H9 (cell line): ENCODE measurements around the gene VPS39. TPM values are rescaled to one million over a fixed set of nuclear protein-coding genes. Genes with fewer than 3 reads are reported as not detected.

Experiments used
- DNase-seq: peaks from one replicate; pipeline ENCODE4 v3.0.0-alpha.2; 2017
- H2AFZ ChIP-seq: one replicate; pipeline ENCODE4 v1.6.1; 2013; ENCODE audit warnings: mild to moderate bottlenecking, low read length, control low read depth, moderate library complexity
- H2AK5ac ChIP-seq: 2 replicates; pipeline ENCODE4 v1.6.1; 2013; ENCODE audit warnings: low read length, control low read depth, mixed read lengths; ENCODE audit not compliant: insufficient read length
- H2BK120ac ChIP-seq: one replicate; pipeline ENCODE4 v1.6.1; 2013; ENCODE audit warnings: low read depth, mild to moderate bottlenecking, low read length, control low read depth, inconsistent platforms; ENCODE audit not compliant: poor library complexity, severe bottlenecking
- H2BK12ac ChIP-seq: 2 replicates; pipeline ENCODE4 v1.6.1; 2013; ENCODE audit warnings: low read length, control low read depth, mixed read lengths, low read depth; ENCODE audit not compliant: insufficient read length
- H2BK15ac ChIP-seq: 2 replicates; pipeline ENCODE4 v1.6.1; 2013; ENCODE audit warnings: low read depth, low read length, control low read depth
- H2BK20ac ChIP-seq: one replicate; pipeline ENCODE4 v1.6.1; 2013; ENCODE audit warnings: low read depth, mild to moderate bottlenecking, low read length, control low read depth, inconsistent platforms; ENCODE audit not compliant: poor library complexity, severe bottlenecking
- H2BK5ac ChIP-seq: 2 replicates; pipeline ENCODE4 v1.6.1; 2013; ENCODE audit warnings: low read length, control low read depth, mixed read lengths; ENCODE audit not compliant: insufficient read length
- H3K14ac ChIP-seq: 2 replicates; pipeline ENCODE4 v1.6.1; 2013; ENCODE audit warnings: low read length, control low read depth; ENCODE audit not compliant: insufficient read depth
- H3K18ac ChIP-seq: 2 replicates; pipeline ENCODE4 v1.6.1; 2013; ENCODE audit warnings: low read depth, mild to moderate bottlenecking, mixed read lengths, low read length, control low read depth; ENCODE audit not compliant: insufficient read length
- H3K23ac ChIP-seq: 2 replicates; pipeline ENCODE4 v1.6.1; 2013; ENCODE audit warnings: low read length, control low read depth, mixed read lengths, low read depth; ENCODE audit not compliant: insufficient read length
- H3K23me2 ChIP-seq: 2 replicates; pipeline ENCODE4 v1.6.1; 2013; ENCODE audit warnings: low read depth, mild to moderate bottlenecking, mixed read lengths, low read length, control low read depth; ENCODE audit not compliant: insufficient read length, poor library complexity, severe bottlenecking
- H3K27ac ChIP-seq: 2 replicates; pipeline ENCODE4 v1.5.1; 2013; ENCODE audit warnings: low read length, control low read depth, mixed read lengths, low read depth; ENCODE audit not compliant: insufficient read length
- H3K27me3 ChIP-seq: 2 replicates; pipeline ENCODE4 v1.6.1; 2013; ENCODE audit warnings: low read length, control low read depth, inconsistent platforms; ENCODE audit not compliant: insufficient read depth
- H3K4ac ChIP-seq: 2 replicates; pipeline ENCODE4 v1.6.1; 2013; ENCODE audit warnings: low read depth, mild to moderate bottlenecking, control low read depth, inconsistent platforms, low read length, moderate library complexity
- H3K4me1 ChIP-seq: 2 replicates; pipeline ENCODE4 v1.6.1; 2013; ENCODE audit warnings: low read length, control low read depth, inconsistent platforms; ENCODE audit not compliant: insufficient read depth
- H3K4me2 ChIP-seq: 2 replicates; pipeline ENCODE4 v1.6.1; 2013; ENCODE audit warnings: low read length, control low read depth, mixed read lengths; ENCODE audit not compliant: insufficient read length, insufficient read depth
- H3K56ac ChIP-seq: 2 replicates; pipeline ENCODE4 v1.6.1; 2013; ENCODE audit warnings: low read depth, mild to moderate bottlenecking, mixed read lengths, low read length, control low read depth; ENCODE audit not compliant: insufficient read length
- H3K79me1 ChIP-seq: 2 replicates; pipeline ENCODE4 v1.6.1; 2013; ENCODE audit warnings: low read depth, mild to moderate bottlenecking, moderate library complexity, low read length, control low read depth, inconsistent platforms; ENCODE audit not compliant: insufficient read depth, poor library complexity, severe bottlenecking
- H3K79me2 ChIP-seq: 2 replicates; pipeline ENCODE4 v1.6.1; 2013; ENCODE audit warnings: low read length, control low read depth, inconsistent platforms; ENCODE audit not compliant: insufficient read depth
- H3K9ac ChIP-seq: 2 replicates; pipeline ENCODE4 v1.6.1; 2013; ENCODE audit warnings: low read length, control low read depth, mixed read lengths; ENCODE audit not compliant: insufficient read length; ENCODE audit errors: extremely low read depth
- H3K9me3 ChIP-seq: one replicate; pipeline ENCODE4 v1.6.1; 2013; ENCODE audit warnings: low read depth, low read length, inconsistent platforms; ENCODE audit not compliant: control insufficient read depth
- H3T11ph ChIP-seq: one replicate; pipeline ENCODE4 v1.6.1; 2013; ENCODE audit warnings: mild to moderate bottlenecking, low read length, control low read depth, inconsistent platforms
- H4K20me1 ChIP-seq: one replicate; pipeline ENCODE4 v1.6.1; 2013; ENCODE audit not compliant: control insufficient read depth, insufficient read length, insufficient read depth
- H4K5ac ChIP-seq: 2 replicates; pipeline ENCODE4 v1.6.1; 2013; ENCODE audit warnings: low read depth, mild to moderate bottlenecking, mixed read lengths, low read length, control low read depth; ENCODE audit not compliant: insufficient read length
- H4K8ac ChIP-seq: replicated peaks from 2 replicates; pipeline ENCODE4 v1.6.1; 2013; ENCODE audit warnings: low read length, control low read depth, mixed read lengths, low read depth; ENCODE audit not compliant: insufficient read length
- H4K91ac ChIP-seq: 2 replicates; pipeline ENCODE4 v1.6.1; 2013; ENCODE audit warnings: low read depth, mild to moderate bottlenecking, moderate library complexity, mixed read lengths, low read length, control low read depth; ENCODE audit not compliant: insufficient read length
- H3K27ac Mint-ChIP-seq, 3 experiments: 2 replicates in 2 of 3; 3 replicates in 1 of 3; pipeline ENCODE4 v1.8.0; 2020 to 2021; ENCODE audit warnings: mixed read lengths in 3 of 3, mild to moderate bottlenecking in 1 of 3, moderate library complexity in 1 of 3
- H3K27me3 Mint-ChIP-seq: 2 replicates; pipeline ENCODE4 v1.8.0; 2021; ENCODE audit warnings: low read depth, mild to moderate bottlenecking, moderate library complexity, mixed read lengths
- H3K36me3 Mint-ChIP-seq, 3 experiments: 2 replicates in 2 of 3; 3 replicates in 1 of 3; pipeline ENCODE4 v1.8.0; 2020 to 2021; ENCODE audit warnings: low read depth in 3 of 3, mixed read lengths in 3 of 3; ENCODE audit not compliant: insufficient read depth in 1 of 3
- H3K4me1 Mint-ChIP-seq, 2 experiments: 2 replicates each; pipeline ENCODE4 v1.8.0; 2020; ENCODE audit warnings: mixed read lengths in 2 of 2
- H3K4me3 Mint-ChIP-seq, 2 experiments: 2 replicates in 1 of 2; 3 replicates in 1 of 2; pipeline ENCODE4 v1.8.0; 2020 to 2021; ENCODE audit warnings: mild to moderate bottlenecking in 2 of 2, mixed read lengths in 2 of 2, moderate library complexity in 1 of 2
- H3K9me3 Mint-ChIP-seq, 2 experiments: 2 replicates in 1 of 2; 3 replicates in 1 of 2; pipeline ENCODE4 v1.8.0; 2020; ENCODE audit warnings: mild to moderate bottlenecking in 2 of 2, mixed read lengths in 2 of 2, moderate library complexity in 1 of 2
- WGBS: extraction: QIAGEN DNeasy Blood & Tissue Kit; methylation state at CpG from one replicate; pipeline ENCODE4 v1.1.7; 2013; ENCODE audit warnings: missing lambda C conversion rate, low lambda C conversion rate, mixed read lengths; ENCODE audit not compliant: insufficient read length; ENCODE audit errors: extremely low coverage; 5-methylcytosine and 5-hydroxymethylcytosine counted together
- total RNA-seq: library from RNA; stranded (reverse); gene quantifications from 2 replicates; pipeline ENCODE4 v1.2.1, GENCODE V29; 2021
- TF ChIP-seq, protein P1 (sequence below): fragments of 200-600 bp; sonication (generic); conservative IDR thresholded peaks from 3 replicates; pipeline ENCODE4 v1.8.0; 2021; ENCODE audit warnings: antibody characterized with exemption, mild to moderate bottlenecking

Gene VPS39
- total RNA-seq, 1 experiment from 2014 or later, result 48.6 TPM

- no peak overlapping the region; a peak in 1 of 5 replicates for H3K4me3 Mint-ChIP-seq
- DNase-seq, result no peak
- Histone ChIP-seq H3K9ac (no peak overlapping the region), H3K23ac (no peak overlapping the region), H2BK120ac (no peak overlapping the region), H4K20me1 (no peaks in the 10 kb centered on the region), H3K56ac (no peak overlapping the region), H2AFZ (no peak overlapping the region), H2AK5ac (no peak overlapping the region), H3K4ac (no peak overlapping the region), H3K23me2 (no peaks in the 10 kb centered on the region), H2BK15ac (no peak overlapping the region), H3K4me1 (no peaks in the 10 kb centered on the region), H2BK20ac (no peak overlapping the region), H3K18ac (no peak overlapping the region), H4K8ac (no peak overlapping the region), H3T11ph (no peak overlapping the region), H3K79me2 (no peaks in the 10 kb centered on the region), H3K27me3 (no peaks in the 10 kb centered on the region), H3K4me2 (no peak overlapping the region), H4K5ac (no peak overlapping the region), H4K91ac (no peak overlapping the region), H2BK5ac (no peak overlapping the region), H3K14ac (no peak overlapping the region; the same call in 1 of the 2 replicates), H3K79me1 (no peaks in the 10 kb centered on the region), H3K9me3 (no peaks in the 10 kb centered on the region), H2BK12ac (no peak overlapping the region), H3K27ac (no peak overlapping the region)
- peaks cover 6 to 11% of the 10 kb centered on the region in 2 experiments; a peak in 3 of 4 replicates for H3K4me1 Mint-ChIP-seq
- TF ChIP-seq, protein P1, sequence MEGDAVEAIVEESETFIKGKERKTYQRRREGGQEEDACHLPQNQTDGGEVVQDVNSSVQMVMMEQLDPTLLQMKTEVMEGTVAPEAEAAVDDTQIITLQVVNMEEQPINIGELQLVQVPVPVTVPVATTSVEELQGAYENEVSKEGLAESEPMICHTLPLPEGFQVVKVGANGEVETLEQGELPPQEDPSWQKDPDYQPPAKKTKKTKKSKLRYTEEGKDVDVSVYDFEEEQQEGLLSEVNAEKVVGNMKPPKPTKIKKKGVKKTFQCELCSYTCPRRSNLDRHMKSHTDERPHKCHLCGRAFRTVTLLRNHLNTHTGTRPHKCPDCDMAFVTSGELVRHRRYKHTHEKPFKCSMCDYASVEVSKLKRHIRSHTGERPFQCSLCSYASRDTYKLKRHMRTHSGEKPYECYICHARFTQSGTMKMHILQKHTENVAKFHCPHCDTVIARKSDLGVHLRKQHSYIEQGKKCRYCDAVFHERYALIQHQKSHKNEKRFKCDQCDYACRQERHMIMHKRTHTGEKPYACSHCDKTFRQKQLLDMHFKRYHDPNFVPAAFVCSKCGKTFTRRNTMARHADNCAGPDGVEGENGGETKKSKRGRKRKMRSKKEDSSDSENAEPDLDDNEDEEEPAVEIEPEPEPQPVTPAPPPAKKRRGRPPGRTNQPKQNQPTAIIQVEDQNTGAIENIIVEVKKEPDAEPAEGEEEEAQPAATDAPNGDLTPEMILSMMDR, result no peak
- peak overlapping the region in 1 of 3 experiments; percentile 42; a peak in 2 of 7 replicates for H3K27ac Mint-ChIP-seq
- no peaks in the 10 kb centered on the region for H3K9me3 Mint-ChIP-seq
- no CpG with 5 or more reads among the region's 10 CpGs for whole genome bisulfite sequencing
- no peaks in the 10 kb centered on the region for H3K27me3 Mint-ChIP-seq
- H3K36me3 Mint-ChIP-seq, result no peaks in the 10 kb centered on the region
These were observed 57.0 kb downstream of the VPS39 start for GRCh38 chr15:42151141-42151561.
